HUES6 (cell line): ENCODE data around the gene DSP.
A peak's percentile ranks its signal among the peaks of the same experiment; 100 is the strongest.

Experiments used
- H3K27ac ChIP-seq: 2 replicates; pipeline ENCODE4 v1.7.0; 2013; ENCODE audit warnings: low read depth, mild to moderate bottlenecking, low read length, inconsistent platforms
- H3K27me3 ChIP-seq: 2 replicates; pipeline ENCODE4 v1.6.1; 2013; ENCODE audit warnings: low read length; ENCODE audit not compliant: control insufficient read depth, insufficient read depth
- H3K36me3 ChIP-seq: 2 replicates; pipeline ENCODE4 v1.6.1; 2013; ENCODE audit warnings: low read length; ENCODE audit not compliant: control insufficient read depth, insufficient read depth
- H3K4me1 ChIP-seq: 2 replicates; pipeline ENCODE4 v1.6.1; 2013; ENCODE audit warnings: low read length; ENCODE audit not compliant: control insufficient read depth, insufficient read depth
- H3K4me3 ChIP-seq: 2 replicates; pipeline ENCODE4 v1.5.1; 2013; ENCODE audit warnings: low read depth, low read length
- H3K9ac ChIP-seq: one replicate; pipeline ENCODE4 v1.6.1; 2013; ENCODE audit warnings: mild to moderate bottlenecking, low read length
- H3K9me3 ChIP-seq: 2 replicates; pipeline ENCODE4 v1.6.1; 2013; ENCODE audit warnings: low read depth, low read length; ENCODE audit not compliant: control insufficient read depth, insufficient read depth

DSP gene

DNA sequence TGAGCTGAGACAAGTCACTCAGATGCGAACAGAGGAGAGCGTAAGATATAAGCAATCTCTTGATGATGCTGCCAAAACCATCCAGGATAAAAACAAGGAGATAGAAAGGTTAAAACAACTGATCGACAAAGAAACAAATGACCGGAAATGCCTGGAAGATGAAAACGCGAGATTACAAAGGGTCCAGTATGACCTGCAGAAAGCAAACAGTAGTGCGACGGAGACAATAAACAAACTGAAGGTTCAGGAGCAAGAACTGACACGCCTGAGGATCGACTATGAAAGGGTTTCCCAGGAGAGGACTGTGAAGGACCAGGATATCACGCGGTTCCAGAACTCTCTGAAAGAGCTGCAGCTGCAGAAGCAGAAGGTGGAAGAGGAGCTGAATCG, 39.1 kb downstream of the DSP start:
- no peaks in the 10 kb centered on the region for H3K9me3 ChIP-seq
- no peak overlapping the region for H3K4me3 ChIP-seq
- no peak overlapping the region for H3K9ac ChIP-seq
- H3K36me3 ChIP-seq = peaks cover 98% of the 10 kb centered on the region
- H3K27ac ChIP-seq = no peak overlapping the region
- no peaks in the 10 kb centered on the region for H3K4me1 ChIP-seq
- H3K27me3 ChIP-seq = no peaks in the 10 kb centered on the region

DNA sequence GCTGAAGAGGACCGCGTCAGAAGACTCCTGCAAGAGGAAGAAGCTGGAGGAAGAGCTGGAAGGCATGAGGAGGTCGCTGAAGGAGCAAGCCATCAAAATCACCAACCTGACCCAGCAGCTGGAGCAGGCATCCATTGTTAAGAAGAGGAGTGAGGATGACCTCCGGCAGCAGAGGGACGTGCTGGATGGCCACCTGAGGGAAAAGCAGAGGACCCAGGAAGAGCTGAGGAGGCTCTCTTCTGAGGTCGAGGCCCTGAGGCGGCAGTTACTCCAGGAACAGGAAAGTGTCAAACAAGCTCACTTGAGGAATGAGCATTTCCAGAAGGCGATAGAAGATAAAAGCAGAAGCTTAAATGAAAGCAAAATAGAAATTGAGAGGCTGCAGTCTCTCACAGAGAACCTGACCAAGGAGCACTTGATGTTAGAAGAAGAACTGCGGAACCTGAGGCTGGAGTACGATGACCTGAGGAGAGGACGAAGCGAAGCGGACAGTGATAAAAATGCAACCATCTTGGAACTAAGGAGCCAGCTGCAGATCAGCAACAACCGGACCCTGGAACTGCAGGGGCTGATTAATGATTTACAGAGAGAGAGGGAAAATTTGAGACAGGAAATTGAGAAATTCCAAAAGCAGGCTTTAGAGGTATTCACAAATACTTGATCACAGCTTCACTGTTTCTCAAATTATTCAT, 39.6 kb downstream of the DSP start:
- peaks cover 93% of the 10 kb centered on the region for H3K36me3 ChIP-seq
- H3K27ac ChIP-seq = no peak overlapping the region
- H3K4me3 ChIP-seq = no peak overlapping the region
- H3K9ac ChIP-seq = no peak overlapping the region
- H3K9me3 ChIP-seq = no peaks in the 10 kb centered on the region
- no peaks in the 10 kb centered on the region for H3K4me1 ChIP-seq
- H3K27me3 ChIP-seq = no peaks in the 10 kb centered on the region

DNA sequence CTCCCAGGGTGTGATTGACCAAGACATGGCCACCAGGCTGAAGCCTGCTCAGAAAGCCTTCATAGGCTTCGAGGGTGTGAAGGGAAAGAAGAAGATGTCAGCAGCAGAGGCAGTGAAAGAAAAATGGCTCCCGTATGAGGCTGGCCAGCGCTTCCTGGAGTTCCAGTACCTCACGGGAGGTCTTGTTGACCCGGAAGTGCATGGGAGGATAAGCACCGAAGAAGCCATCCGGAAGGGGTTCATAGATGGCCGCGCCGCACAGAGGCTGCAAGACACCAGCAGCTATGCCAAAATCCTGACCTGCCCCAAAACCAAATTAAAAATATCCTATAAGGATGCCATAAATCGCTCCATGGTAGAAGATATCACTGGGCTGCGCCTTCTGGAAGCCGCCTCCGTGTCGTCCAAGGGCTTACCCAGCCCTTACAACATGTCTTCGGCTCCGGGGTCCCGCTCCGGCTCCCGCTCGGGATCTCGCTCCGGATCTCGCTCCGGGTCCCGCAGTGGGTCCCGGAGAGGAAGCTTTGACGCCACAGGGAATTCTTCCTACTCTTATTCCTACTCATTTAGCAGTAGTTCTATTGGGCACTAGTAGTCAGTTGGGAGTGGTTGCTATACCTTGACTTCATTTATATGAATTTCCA, 43.9 kb downstream of the DSP start:
- no peaks in the 10 kb centered on the region for H3K9me3 ChIP-seq

DNA sequence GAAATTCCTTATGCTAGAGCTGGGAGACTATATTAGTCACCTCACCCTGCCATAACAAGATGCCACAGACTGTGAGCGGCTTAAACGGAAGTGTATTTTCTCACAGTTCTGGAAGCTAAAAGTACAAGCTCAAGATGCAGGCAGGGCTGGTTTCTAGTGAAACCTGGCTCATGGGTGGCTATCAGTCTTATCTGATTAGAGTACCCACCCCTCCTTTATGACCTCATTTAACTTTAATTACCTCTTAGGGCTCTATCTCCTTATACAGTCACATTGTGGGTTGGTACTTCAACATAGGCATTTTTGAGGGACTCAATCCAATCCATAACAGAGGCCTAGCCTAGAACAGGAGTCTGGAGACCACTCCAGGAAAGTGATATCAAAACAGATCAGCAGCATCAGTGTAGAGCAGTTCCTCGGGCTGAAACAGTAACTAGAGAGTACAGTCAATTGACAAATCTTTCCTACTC, 46.2 kb downstream of the DSP start:
- Histone ChIP-seq H3K4me1 (peaks cover 3% of the 10 kb centered on the region; the same call in 1 of the 2 replicates), H3K27me3 (no peaks in the 10 kb centered on the region), H3K9ac (no peak overlapping the region), H3K4me3 (no peak overlapping the region), H3K27ac (no peak overlapping the region), H3K9me3 (no peaks in the 10 kb centered on the region), H3K36me3 (peaks cover 31% of the 10 kb centered on the region)

More for the DNA sequence above, 43.9 kb downstream of the DSP start:
- no peaks in the 10 kb centered on the region for H3K4me1 ChIP-seq
- peaks cover 50% of the 10 kb centered on the region for H3K36me3 ChIP-seq
- no peak overlapping the region for H3K27ac ChIP-seq
- H3K9ac ChIP-seq = no peak overlapping the region
- H3K4me3 ChIP-seq = no peak overlapping the region
- no peaks in the 10 kb centered on the region for H3K27me3 ChIP-seq

DNA sequence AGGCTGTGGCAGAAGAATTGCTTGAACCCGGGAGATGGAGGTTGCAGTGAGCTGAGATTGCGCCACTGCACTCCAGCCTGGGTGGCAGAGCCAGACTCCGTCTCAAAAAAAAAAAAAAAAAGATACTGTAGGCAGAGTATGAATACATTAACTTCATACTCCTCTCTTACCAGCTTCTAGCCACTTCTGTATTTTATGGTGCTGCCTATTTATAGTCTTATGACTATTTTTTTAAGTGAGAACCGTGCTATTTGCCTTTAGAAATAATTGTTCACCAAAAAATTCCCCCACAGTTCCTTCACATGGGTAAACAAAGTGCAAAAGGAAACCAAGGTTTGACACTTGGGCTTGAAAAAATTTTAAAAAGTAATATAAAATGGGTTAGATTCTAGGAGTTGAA, 47.0 kb downstream of the DSP start:
- peaks cover 28% of the 10 kb centered on the region for H3K36me3 ChIP-seq
- H3K9ac ChIP-seq = no peak overlapping the region
- no peak overlapping the region for H3K4me3 ChIP-seq
- peaks cover 3% of the 10 kb centered on the region; the same call in 1 of the 2 replicates for H3K4me1 ChIP-seq
- H3K27ac ChIP-seq = no peak overlapping the region
- H3K27me3 ChIP-seq = no peaks in the 10 kb centered on the region
- no peaks in the 10 kb centered on the region for H3K9me3 ChIP-seq

DNA sequence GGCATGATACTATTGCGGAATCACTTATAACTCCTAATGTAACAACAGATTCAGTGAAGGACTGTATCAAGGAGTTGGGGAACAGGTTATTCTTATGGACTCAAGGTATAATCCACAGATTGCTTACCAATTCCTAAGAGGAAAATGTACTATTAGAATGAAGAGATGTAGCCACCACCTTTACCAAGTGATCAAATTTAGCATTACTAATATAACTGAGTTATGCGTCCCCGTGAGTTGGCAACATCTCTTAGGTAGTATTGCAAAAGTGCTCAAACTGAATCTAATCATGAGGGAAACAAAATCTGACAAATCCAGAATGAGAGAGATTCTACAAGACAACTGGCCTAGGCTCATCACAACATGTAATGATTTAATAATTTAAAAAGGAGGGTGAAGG, 47.8 kb downstream of the DSP start:
- H3K9me3 ChIP-seq = no peaks in the 10 kb centered on the region
- H3K27ac ChIP-seq = no peak overlapping the region
- H3K9ac ChIP-seq = no peak overlapping the region
- peaks cover 3% of the 10 kb centered on the region; the same call in 1 of the 2 replicates for H3K4me1 ChIP-seq
- no peak overlapping the region for H3K4me3 ChIP-seq
- no peaks in the 10 kb centered on the region for H3K27me3 ChIP-seq
- H3K36me3 ChIP-seq = peaks cover 28% of the 10 kb centered on the region

DNA sequence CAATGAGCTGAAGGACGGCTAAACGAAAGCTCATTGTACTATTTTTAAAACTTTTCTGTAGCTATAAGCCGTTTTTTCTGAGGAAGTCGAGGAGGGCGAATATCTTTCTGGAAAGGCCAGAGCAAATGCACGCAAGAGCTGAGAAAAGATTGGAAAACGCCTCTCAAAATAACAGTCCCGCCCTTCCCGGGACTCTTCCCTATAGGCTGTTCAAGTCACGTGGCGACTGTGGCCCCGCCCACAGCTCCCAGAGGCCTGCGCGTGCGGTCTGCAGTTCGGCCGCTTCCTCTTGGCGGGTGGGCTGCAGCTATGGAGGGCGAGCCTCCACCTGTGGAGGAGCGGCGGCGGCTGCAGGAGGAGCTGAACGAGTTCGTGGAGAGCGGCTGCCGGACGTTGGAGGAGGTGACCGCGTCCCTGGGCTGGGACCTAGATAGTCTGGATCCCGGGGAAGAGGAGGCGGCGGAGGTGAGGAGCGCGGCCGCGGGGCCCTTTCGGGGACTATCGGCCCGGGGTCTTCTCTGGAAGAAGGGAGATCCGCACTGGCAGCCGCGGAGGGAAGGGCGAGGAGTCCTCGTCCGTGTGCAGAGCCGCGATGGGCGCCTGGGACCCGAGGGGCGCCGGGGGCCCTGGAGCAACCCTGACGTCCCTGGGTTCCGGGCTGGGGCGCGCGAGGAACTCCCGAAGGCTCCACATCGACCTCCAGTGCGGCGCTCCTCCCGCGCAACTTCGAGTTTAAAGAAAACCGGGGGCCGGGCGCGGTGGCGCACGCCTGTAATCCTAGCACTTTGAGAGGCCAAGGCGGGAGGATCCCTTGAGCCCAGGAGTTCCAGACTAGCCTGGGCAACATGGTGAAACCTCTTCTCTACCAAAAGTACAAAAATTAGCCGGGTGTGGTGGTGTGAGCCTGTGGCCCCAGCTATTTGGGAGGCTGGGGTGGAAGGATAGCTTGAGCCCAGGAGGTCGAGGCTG, 48.8 kb downstream of the DSP start, which contains the start of gene SNRNP48:
TSS of gene SNRNP48 (plus strand) at position 250 of the 969 bp plus-strand sequence. CDS start at position 310, 60 bp downstream.
- H3K9ac ChIP-seq = peak within 1 kb of the TSS; percentile 92
- H3K4me3 ChIP-seq = peak within 1 kb of the TSS; percentile 92
- H3K27me3 ChIP-seq = no peaks in the 10 kb centered on the region
- peaks cover 28% of the 10 kb centered on the region for H3K36me3 ChIP-seq
- peak within 1 kb of the TSS; percentile 76; the same call in 1 of the 2 replicates for H3K27ac ChIP-seq
- peaks cover 3% of the 10 kb centered on the region; the same call in 1 of the 2 replicates for H3K4me1 ChIP-seq
- no peaks in the 10 kb centered on the region for H3K9me3 ChIP-seq

DNA sequence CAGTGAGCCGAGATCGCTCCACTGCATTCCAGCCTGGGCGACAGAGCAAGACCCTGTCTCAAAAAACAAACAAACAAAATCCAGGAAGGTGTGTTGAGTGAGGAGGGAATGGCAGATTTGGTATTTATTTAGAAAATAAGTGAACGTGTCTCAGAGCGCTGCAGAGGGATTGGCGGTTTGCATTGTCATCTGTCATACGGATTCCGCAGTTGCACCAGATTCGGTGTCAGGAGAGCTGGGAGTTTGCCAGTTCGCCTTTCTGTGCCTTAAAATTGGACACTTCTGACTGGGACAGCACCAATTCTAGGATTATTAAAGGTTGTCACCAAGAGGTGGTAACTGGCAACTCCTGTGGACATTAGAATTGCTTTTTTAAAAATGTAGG, 49.4 kb downstream of the DSP start:
- Histone ChIP-seq H3K4me1 (peaks cover 3% of the 10 kb centered on the region; the same call in 1 of the 2 replicates), H3K4me3 (peak overlapping the region; percentile 92), H3K9ac (peak overlapping the region; percentile 92), H3K36me3 (peaks cover 31% of the 10 kb centered on the region), H3K27me3 (no peaks in the 10 kb centered on the region), H3K9me3 (no peaks in the 10 kb centered on the region), H3K27ac (no peak overlapping the region)

DNA sequence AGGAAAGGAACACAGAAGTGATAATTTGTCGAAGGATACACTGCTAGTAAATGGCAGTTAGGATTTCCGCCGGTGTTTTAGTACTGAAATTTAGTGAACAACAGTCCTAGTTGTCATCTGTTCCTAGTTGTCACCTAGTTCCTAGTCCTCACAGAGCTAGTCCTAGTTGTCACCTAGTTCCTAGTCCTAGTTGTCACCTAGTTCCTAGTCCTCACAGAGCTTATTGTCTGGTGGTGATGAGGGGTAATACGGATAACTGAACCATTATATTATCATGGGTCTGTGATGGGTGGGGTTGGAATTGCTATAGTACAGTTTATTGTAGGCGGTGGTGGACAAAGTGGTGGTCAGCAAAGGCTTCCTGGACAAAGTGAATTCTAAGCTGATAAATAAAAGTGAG, 50.3 kb downstream of the DSP start:
- no peak overlapping the region for H3K9ac ChIP-seq
- H3K27ac ChIP-seq = no peak overlapping the region
- no peaks in the 10 kb centered on the region for H3K27me3 ChIP-seq
- H3K4me3 ChIP-seq = peak overlapping the region; percentile 92; the same call in 1 of the 2 replicates
- peaks cover 40% of the 10 kb centered on the region for H3K36me3 ChIP-seq
- H3K9me3 ChIP-seq = no peaks in the 10 kb centered on the region
- peaks cover 3% of the 10 kb centered on the region; the same call in 1 of the 2 replicates for H3K4me1 ChIP-seq

DNA sequence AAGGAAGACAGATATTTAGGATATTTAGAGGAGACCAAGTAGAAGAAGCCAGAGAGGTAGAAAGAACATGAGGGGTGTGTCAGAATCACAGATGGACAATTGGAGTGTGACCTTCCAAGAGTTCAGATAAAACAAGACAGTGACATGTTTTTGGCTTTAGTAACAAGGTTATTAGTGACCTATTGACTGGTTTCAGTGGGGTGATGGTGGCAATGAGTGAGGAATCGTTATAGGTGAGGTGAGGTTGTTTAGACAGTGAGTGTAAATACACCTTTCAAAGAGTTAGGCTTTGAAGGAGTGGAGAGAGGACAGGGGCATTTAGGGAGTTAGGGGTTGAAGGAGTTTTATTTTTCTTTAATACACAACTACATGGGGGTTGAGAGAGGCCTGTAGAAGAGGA, 51.8 kb downstream of the DSP start:
- Histone ChIP-seq H3K36me3 (peaks cover 52% of the 10 kb centered on the region), H3K4me1 (peaks cover 3% of the 10 kb centered on the region; the same call in 1 of the 2 replicates), H3K27me3 (no peaks in the 10 kb centered on the region), H3K9ac (no peak overlapping the region), H3K9me3 (no peaks in the 10 kb centered on the region), H3K27ac (no peak overlapping the region), H3K4me3 (no peak overlapping the region)
